Endothelial cell of umbilical vein (primary cell): Measurements from ENCODE around the gene NTN3.
"Not testable (repeated sequence)": the region's sequence is repeated elsewhere in the genome, so short reads cannot be mapped to it uniquely, and the experiment has no call there.

Experiments
- EZH2 ChIP-seq: IDR thresholded peaks from 2 replicates; pipeline ENCODE4 v1.6.1; 2012; ENCODE audit warnings: borderline replicate concordance, low read depth, mild to moderate bottlenecking, moderate library complexity, low read length, inconsistent platforms; ENCODE audit not compliant: severe bottlenecking
- FOS ChIP-seq: IDR thresholded peaks from 2 replicates; pipeline ENCODE4 v1.6.1; 2011; ENCODE audit warnings: mild to moderate bottlenecking, low read length, moderate library complexity, borderline replicate concordance; ENCODE audit not compliant: insufficient read depth
- GATA2 ChIP-seq: IDR thresholded peaks from 2 replicates; pipeline ENCODE4 v1.7.0; 2011; ENCODE audit warnings: low read depth, mild to moderate bottlenecking, moderate library complexity, mixed read lengths, low read length; ENCODE audit not compliant: insufficient read length, insufficient read depth
- JUN ChIP-seq: IDR thresholded peaks from 2 replicates; pipeline ENCODE4 v1.6.1; 2011; ENCODE audit warnings: borderline replicate concordance, low read depth; ENCODE audit not compliant: insufficient read length, insufficient read depth
- MYC ChIP-seq: IDR thresholded peaks from one replicate; pipeline ENCODE4 v1.6.1; 2011; ENCODE audit warnings: mild to moderate bottlenecking, low read depth, low read length
- POLR2A ChIP-seq: IDR thresholded peaks from 2 replicates; pipeline ENCODE4 v1.6.1; 2012; ENCODE audit warnings: low read depth, mild to moderate bottlenecking, control low read depth, low read length
- POLR2AphosphoS5 ChIP-seq: IDR thresholded peaks from 2 replicates; pipeline ENCODE4 v1.6.1; 2012; ENCODE audit warnings: low read depth, mild to moderate bottlenecking, control low read depth, low read length, moderate library complexity; ENCODE audit not compliant: insufficient read depth
- TF ChIP-seq, protein P1 (sequence below), 2 donors: IDR thresholded peaks; 1 replicate in 1 of 2; 2 replicates in 1 of 2; pipeline ENCODE4 v1.5.1; 2011; ENCODE audit warnings: low read length in 2 of 2, mild to moderate bottlenecking in 2 of 2, moderate library complexity in 2 of 2, control low read depth in 1 of 2, inconsistent platforms in 1 of 2, low read depth in 1 of 2; ENCODE audit not compliant: insufficient read depth in 1 of 2; ENCODE audit errors: extremely low read depth in 1 of 2
- TF ChIP-seq, protein P2 (sequence below): IDR thresholded peaks from 2 replicates; pipeline ENCODE4 v1.6.1; 2011; ENCODE audit not compliant: insufficient read depth, insufficient read length

DNA sequence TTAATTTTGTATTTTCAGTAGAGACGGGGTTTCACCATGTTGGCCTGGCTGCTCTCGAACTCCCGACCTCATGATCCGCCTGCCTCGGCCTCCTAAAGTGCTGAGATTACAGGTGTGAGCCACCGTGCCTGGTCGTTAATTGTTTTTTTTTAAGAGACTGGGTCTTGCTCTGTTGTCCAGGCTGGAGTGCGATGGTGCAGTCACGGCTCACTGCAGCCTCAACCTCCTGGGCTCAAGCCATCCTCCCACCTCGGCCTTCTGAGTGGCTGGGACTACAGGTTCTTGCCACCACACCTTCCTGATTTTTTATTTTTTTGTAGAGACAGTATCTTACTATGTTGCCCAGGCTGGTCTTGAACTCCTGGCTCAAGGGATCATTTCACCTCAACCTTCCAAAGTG is 8.9 kb downstream of the NTN3 start:
- TF ChIP-seq, protein P1, sequence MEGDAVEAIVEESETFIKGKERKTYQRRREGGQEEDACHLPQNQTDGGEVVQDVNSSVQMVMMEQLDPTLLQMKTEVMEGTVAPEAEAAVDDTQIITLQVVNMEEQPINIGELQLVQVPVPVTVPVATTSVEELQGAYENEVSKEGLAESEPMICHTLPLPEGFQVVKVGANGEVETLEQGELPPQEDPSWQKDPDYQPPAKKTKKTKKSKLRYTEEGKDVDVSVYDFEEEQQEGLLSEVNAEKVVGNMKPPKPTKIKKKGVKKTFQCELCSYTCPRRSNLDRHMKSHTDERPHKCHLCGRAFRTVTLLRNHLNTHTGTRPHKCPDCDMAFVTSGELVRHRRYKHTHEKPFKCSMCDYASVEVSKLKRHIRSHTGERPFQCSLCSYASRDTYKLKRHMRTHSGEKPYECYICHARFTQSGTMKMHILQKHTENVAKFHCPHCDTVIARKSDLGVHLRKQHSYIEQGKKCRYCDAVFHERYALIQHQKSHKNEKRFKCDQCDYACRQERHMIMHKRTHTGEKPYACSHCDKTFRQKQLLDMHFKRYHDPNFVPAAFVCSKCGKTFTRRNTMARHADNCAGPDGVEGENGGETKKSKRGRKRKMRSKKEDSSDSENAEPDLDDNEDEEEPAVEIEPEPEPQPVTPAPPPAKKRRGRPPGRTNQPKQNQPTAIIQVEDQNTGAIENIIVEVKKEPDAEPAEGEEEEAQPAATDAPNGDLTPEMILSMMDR (IDR thresholded peaks at IDR 0.05; ENCODE audit: extremely low read depth in 1 of 2, insufficient read depth in 1 of 2, low read depth in 1 of 2, low read length in 2 of 2), result not testable (repeated sequence)
- not testable (repeated sequence) for TF ChIP-seq POLR2AphosphoS5, POLR2A, EZH2, JUN, FOS, MYC, GATA2
- TF ChIP-seq, protein P2, sequence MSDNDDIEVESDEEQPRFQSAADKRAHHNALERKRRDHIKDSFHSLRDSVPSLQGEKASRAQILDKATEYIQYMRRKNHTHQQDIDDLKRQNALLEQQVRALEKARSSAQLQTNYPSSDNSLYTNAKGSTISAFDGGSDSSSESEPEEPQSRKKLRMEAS, result not testable (repeated sequence)
